Activated CD8-positive, alpha-beta memory T cell treated with anti-CD3 and anti-CD28 coated beads for 36 hours (primary cell): ENCODE results near the gene GPR152. TPM values are rescaled to one million over a fixed set of nuclear protein-coding genes. Genes with fewer than 3 reads are reported as not detected.

Source experiments
- CTCF ChIA-PET: fragments of 350-600 bp; sonication (Branson Sonifier 250); formaldehyde crosslinking; loops from one replicate; lab custom pipeline; 2021; ENCODE audit warnings: antibody characterized with exemption; lab: Charles Lee
- POLR2A ChIA-PET: fragments of 350-600 bp; sonication (Branson Sonifier 250); formaldehyde crosslinking; loops from one replicate; lab custom pipeline; 2021; ENCODE audit warnings: antibody characterized with exemption; lab: Charles Lee
- total RNA-seq, 2 experiments: library from RNA; stranded (reverse); gene quantifications; one replicate each; pipeline ENCODE4 v1.2.3, GENCODE V29; 2021

Gene GPR152
- total RNA-seq, 2 experiments from 2014 or later, result not detected

GRCh38 chr11:67427364-67427859 is 25.1 kb downstream of the GPR152 start:
- POLR2A ChIA-PET, result interaction anchor here (1.0 to 2.6 kb wide), 3 partner anchors 11 to 23 kb away, joined by 3 to 27 read pairs (median 12); partner anchors contain the start of genes PTPRCAP and TBC1D10C
- CTCF ChIA-PET, result interaction anchor here (1.0 to 2.5 kb wide), 2 partner anchors 10 to 26 kb away, joined by 3 to 14 read pairs; partner anchors contain the start of genes PPP1CA and PTPRCAP

- ChIA-PET CTCF (no interaction called here), POLR2A (no interaction called here)
Observed at GRCh38 chr11:67423891-67424613, 28.5 kb downstream of the GPR152 start.

DNA sequence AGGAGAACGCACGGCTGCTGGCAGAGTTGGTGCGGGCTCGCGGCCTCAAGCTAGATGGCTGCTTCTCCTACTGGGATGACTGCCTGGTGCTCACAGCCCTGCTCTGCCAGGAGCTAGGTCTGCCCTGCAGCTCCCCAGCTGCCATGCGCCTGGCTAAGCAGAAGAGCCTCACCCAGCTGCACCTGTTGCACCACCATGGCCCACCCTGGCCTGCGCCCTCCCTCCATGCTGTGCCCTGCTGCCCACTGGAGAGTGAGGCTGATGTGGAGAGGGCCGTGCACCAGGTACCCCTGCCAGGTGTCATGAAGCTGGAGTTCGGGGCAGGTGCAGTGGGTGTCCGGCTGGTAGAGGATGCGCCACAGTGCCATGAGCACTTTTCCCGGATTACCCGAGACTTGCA is 29.1 kb downstream of the GPR152 start:
- POLR2A ChIA-PET, result no interaction called here
- CTCF ChIA-PET, result no interaction called here

- ChIA-PET POLR2A (no interaction called here), CTCF (no interaction called here)
Observed at GRCh38 chr11:67422891-67423290, 29.6 kb downstream of the GPR152 start.

DNA sequence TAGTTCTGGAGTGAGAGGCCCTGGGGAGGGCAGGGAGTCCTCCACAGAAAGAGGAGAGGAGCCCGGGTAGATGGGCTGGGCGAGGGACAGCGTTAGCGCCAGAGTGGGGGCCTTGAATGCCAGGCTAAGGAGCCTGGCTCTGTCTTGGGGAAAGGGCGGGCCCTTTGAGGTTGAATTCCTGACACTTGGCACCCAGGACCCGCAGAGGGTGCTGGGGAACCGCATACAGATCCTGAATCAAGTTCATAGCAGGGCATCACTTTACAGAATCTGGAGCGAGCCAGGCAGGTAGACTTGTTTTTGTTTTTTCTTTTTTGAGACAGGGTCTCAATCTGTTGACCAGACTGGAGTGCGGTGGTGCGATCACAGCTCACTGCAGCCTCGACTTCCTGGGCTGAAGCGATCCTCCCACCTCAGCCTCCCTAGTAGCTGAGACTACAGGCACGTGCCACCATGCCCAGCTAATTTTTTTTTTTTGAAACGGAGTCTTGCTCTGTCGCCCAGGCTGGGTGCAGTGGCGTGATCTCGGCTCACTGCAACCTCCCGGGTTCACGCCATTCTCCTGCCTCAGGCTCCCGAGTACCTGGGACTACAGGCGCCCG is 31.0 kb downstream of the GPR152 start:
- POLR2A ChIA-PET, result interaction anchor here (0.7 to 5.2 kb wide), 6 partner anchors 10 to 70 kb away, joined by 4 to 39 read pairs (median 14); partner anchors contain the start of genes PPP1CA, PTPRCAP and TBC1D10C
- CTCF ChIA-PET, result no interaction called here

DNA sequence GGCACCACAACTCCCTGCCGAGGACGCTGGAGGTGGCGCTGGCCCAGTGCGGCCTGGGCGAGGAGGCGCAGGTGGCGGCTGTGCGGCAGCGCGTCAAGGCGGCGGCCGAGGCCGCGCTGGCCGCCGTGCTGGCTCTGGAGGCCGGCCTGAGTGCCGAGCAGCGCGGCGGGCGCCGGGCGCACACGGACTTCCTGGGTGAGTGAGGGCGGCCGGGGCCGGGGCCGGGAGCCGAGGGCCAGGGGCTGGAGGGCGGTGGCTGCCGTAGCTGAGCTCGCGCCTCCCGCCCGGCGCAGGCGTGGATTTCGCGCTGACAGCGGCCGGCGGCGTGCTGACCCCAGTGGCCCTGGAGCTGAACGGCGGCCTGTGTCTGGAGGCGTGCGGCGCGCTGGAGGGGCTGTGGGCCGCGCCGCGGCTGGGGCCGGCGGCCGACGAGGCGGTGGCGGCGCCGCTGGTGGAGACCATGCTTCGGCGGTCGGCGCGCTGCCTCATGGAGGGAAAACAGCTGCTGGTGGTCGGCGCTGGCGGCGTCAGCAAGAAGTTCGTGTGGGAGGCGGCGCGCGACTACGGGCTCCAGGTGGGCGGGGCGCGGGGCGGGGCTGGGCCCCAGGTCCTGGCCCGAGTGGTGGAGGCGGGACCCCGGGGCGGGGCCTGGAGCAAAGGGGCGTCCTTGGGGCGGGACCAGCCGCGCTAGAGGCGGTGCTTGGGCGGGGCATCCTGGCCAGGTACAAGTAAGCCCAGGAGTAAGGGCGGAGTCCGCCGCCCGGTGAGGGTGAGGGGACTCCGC is 31.7 kb downstream of the GPR152 start:
- CTCF ChIA-PET, result interaction anchor here (0.8 to 5.6 kb wide), 6 partner anchors 9 to 39 kb away, joined by 3 to 34 read pairs (median 4); partner anchors contain the start of genes PPP1CA, PTPRCAP and TBC1D10C

GRCh38 chr11:67420147-67420645 is 32.3 kb downstream of the GPR152 start:
- CTCF ChIA-PET, result interaction anchor here (0.6 to 5.6 kb wide), 8 partner anchors 8 to 267 kb away, joined by 3 to 34 read pairs (median 4); partner anchors contain the start of genes PITPNM1, PPP1CA, PTPRCAP and TBC1D10C
- POLR2A ChIA-PET, result interaction anchor here (0.7 to 5.2 kb wide), 10 partner anchors 8 to 72 kb away, joined by 3 to 39 read pairs (median 8); partner anchors contain the start of genes AIP, PPP1CA, PTPRCAP and RAD9A

More for the DNA sequence above, 31.7 kb downstream of the GPR152 start:
- POLR2A ChIA-PET, result interaction anchor here (0.7 to 5.2 kb wide), 10 partner anchors 8 to 71 kb away, joined by 3 to 39 read pairs (median 8); partner anchors contain the start of genes AIP, PPP1CA, PTPRCAP and RPS6KB2

- CTCF ChIA-PET, result interaction anchor here (0.5 to 5.6 kb wide), 8 partner anchors 8 to 268 kb away, joined by 3 to 34 read pairs (median 4); partner anchors contain the start of genes PITPNM1, PPP1CA and TBC1D10C
- POLR2A ChIA-PET, result interaction anchor here (0.7 to 5.2 kb wide), 11 partner anchors 8 to 65 kb away, joined by 3 to 39 read pairs (median 7); partner anchors contain the start of genes AIP, PPP1CA, PTPRCAP and RAD9A
Observed at GRCh38 chr11:67419325-67420049, 33.0 kb downstream of the GPR152 start.

GRCh38 chr11:67418476-67419281 is 33.9 kb downstream of the GPR152 start:
- ChIA-PET CTCF (interaction anchor here (0.5 to 5.6 kb wide), 6 partner anchors 10 to 145 kb away, joined by 3 to 34 read pairs (median 4); partner anchors contain the start of genes PITPNM1, PPP1CA and TBC1D10C), POLR2A (interaction anchor here (0.6 to 5.2 kb wide), 9 partner anchors 7 to 105 kb away, joined by 3 to 39 read pairs (median 7); partner anchors contain the start of genes PTPRCAP and TBC1D10C)

DNA sequence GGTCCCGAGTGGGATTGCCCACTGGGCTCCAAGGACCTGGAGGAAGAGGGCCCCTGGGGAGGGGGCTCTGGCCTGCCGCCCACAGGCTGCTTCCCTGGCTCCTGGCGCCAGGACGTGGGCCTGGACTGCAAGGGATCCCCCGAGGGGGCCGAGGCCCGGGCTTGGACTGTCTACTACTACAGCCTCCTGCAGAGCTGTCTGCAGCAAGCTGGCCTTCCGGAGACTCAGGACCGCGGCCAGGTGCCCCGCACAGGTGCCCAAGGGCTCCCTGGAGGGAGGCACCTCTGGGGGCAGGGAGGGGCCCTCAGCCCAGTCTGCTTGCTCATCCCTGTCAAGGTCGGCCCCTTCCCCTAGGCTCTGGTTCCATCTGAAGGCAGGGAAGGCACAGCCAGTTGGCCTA is 35.1 kb downstream of the GPR152 start:
- ChIA-PET CTCF (interaction anchor here (1.0 to 5.6 kb wide), 3 partner anchors 8 to 14 kb away, joined by 3 to 34 read pairs (median 8); partner anchors contain the start of genes PPP1CA and TBC1D10C), POLR2A (interaction anchor here (1.1 to 5.2 kb wide), 4 partner anchors 10 to 20 kb away, joined by 3 to 39 read pairs (median 8); partner anchors contain the start of genes PTPRCAP and RPS6KB2)

GRCh38 chr11:67416416-67417335 is 35.9 kb downstream of the GPR152 start:
- ChIA-PET CTCF (interaction anchor here (1.0 to 5.6 kb wide), 2 partner anchors 9 to 13 kb away, joined by 3 to 34 read pairs; partner anchors contain the start of genes PPP1CA and TBC1D10C), POLR2A (interaction anchor here (1.1 to 5.2 kb wide), 4 partner anchors 9 to 21 kb away, joined by 3 to 39 read pairs (median 8); partner anchors contain the start of genes PTPRCAP and RPS6KB2)

- ChIA-PET POLR2A (interaction anchor here (3.0 kb wide), 1 partner anchor 8 kb away, joined by 12 read pairs; no protein-coding TSS in a partner anchor), CTCF (interaction anchor here (5.6 kb wide), 1 partner anchor 12 kb away, joined by 34 read pairs; the partner anchor contains the start of genes PPP1CA and TBC1D10C)
Observed at GRCh38 chr11:67415501-67416304, 36.8 kb downstream of the GPR152 start, which contains the start of gene CARNS1. Gene CARNS1, plus strand, starts transcription at chr11:67415678. Its CDS starts 522 bp downstream, at chr11:67416200.

DNA sequence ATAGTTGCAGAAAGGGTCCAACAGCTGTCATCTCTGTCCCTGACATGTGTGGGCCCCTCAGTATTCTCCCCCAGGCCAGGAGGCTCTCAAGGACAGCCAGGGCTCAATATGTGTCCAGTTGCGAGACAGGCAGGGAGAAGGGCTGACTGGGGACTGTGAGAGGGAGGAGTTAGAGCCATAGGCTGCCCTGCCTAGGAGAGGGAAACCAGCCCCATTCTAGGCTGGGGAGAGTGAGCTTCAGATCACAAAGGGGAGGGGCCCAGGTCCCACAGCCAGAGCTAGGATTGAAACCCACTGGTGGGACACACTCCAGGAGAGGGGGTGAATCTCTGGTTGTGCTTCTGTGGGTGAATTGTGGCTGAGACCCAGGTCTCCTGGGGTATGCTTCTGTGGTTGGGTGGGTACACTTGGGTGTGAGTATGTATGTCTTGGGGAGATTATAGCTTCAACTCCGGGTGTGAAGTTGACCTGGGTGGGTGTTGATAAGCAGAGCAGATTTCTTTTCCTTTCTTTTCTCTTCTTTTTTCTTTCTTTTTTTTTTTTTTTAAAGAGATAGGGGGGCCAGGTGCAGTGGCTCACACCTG is 39.2 kb downstream of the GPR152 start:
- ChIA-PET POLR2A (interaction anchor here (0.5 to 2.0 kb wide), 6 partner anchors 10 to 962 kb away, joined by 3 to 5 read pairs (median 3); partner anchors contain the start of genes PTPRCAP and TBC1D10C), CTCF (interaction anchor here (1.6 to 1.7 kb wide), 3 partner anchors 9 to 71 kb away, joined by 5 to 8 read pairs (median 6); partner anchors contain the start of genes PPP1CA and TBC1D10C)
